ENCODE results near the gene TTC22.

The TTC22 gene

DNA sequence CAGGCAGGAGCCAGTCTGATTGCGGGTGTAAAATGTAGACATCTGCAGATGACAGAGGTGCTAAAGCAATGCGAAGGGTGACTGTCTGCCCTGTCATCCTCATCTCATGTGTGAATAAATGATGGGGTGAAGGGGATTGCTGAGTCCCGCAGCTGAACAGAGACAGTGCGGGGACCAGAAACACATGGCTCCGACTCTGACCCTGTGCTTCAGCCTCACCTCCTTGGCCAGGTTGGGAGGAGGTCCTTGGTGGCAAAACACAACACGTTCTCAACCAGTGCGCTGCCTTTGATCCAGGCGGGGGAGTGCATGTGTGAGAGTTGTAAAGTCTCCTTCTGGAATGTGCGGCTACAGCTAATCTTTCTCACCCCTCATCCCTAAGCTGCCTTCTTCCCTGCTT, 32.0 kb upstream of the TTC22 start:
- DNase-seq (ENCODE audit: low read depth) = no peak
- H3K4me3 ChIP-seq (ENCODE audit: low read depth, low read length) = no peak overlapping the region
- TF ChIP-seq, protein P1, sequence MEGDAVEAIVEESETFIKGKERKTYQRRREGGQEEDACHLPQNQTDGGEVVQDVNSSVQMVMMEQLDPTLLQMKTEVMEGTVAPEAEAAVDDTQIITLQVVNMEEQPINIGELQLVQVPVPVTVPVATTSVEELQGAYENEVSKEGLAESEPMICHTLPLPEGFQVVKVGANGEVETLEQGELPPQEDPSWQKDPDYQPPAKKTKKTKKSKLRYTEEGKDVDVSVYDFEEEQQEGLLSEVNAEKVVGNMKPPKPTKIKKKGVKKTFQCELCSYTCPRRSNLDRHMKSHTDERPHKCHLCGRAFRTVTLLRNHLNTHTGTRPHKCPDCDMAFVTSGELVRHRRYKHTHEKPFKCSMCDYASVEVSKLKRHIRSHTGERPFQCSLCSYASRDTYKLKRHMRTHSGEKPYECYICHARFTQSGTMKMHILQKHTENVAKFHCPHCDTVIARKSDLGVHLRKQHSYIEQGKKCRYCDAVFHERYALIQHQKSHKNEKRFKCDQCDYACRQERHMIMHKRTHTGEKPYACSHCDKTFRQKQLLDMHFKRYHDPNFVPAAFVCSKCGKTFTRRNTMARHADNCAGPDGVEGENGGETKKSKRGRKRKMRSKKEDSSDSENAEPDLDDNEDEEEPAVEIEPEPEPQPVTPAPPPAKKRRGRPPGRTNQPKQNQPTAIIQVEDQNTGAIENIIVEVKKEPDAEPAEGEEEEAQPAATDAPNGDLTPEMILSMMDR (IDR thresholded peaks at IDR 0.05; ENCODE audit: low read depth, low read length, missing control alignments) = no peak

DNA sequence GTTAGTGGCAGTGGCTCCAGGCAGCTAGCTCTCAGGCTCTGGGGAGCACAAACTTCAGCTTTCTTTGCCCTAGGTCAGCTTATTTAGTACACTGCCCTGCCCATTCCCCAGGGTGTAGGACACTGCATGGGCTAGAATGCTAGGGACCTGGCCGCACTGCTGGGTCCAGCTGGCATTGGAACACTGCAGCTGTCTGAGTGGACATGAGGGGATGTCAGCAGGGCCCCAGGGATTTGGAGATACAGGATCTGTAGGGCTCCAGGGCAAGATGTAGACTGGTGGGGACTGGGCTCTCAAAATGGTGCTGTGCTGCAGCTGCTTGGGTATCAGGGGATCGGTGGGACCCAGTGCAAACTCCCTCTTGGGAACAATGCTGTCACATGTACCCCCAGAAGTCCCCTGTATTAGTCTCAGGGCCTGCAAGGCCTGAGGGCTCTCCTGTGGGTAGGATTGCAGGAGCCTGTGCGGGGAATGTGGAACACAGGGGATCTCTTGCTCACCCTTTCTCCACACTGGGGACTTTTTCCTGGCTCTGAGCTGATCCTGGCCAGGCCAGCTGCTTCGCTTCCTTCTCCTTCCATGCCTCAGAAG, 25.2 kb upstream of the TTC22 start:
- no peak overlapping the region for H3K4me3 ChIP-seq (ENCODE audit: low read depth, low read length)
- no peak for DNase-seq (ENCODE audit: low read depth)
- TF ChIP-seq, protein P1 (IDR thresholded peaks at IDR 0.05; ENCODE audit: low read depth, low read length, missing control alignments) = no peak

DNA sequence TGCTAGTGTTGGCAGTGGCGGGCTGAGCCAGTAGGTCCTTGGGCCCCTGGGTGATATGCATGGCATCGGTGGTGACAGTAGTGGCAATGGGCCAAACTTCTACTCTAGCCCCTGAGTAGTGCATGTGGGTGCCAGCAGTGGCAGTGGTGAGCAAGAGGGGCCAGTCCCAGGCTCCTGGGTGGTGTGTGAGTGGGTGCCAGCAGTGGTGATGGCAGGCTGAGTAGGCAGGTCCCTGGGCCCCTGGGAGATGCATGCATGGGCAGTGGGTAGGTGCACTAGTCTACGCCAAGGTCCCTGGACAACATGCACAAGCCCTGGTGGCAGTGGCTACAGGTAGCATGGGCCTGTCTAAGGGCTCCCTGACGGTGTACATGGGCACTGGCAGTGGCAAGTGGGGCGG, 24.6 kb upstream of the TTC22 start:
- TF ChIP-seq, protein P1 (IDR thresholded peaks at IDR 0.05; ENCODE audit: low read depth, low read length, missing control alignments) = no peak

DNA sequence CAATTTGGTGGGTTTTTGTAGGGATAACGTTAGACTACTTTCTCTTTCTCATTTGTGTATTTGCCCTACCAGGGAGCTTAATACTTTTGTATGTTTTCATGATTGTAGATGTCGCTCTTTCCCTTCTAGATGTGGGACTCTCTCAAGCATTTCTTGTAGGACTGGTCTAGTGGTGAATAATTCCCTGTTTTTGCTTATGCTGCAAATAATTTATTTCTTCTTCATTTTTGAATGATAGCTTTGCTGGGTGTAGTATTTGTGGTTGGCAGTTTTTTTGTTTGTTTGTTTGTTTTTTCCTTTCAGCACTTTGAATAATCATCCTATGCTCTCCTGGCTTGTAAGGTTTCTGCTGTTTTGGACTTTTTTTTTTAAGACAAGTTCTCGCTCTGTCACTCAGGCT, 22.5 kb upstream of the TTC22 start:
- TF ChIP-seq, protein P1 (IDR thresholded peaks at IDR 0.05; ENCODE audit: low read depth, low read length, missing control alignments) = no peak
- DNase-seq (ENCODE audit: low read depth) = no peak
- H3K4me3 ChIP-seq (ENCODE audit: low read depth, low read length) = no peak overlapping the region

More for the DNA sequence above, 24.6 kb upstream of the TTC22 start:
- no peak for DNase-seq (ENCODE audit: low read depth)
- no peak overlapping the region for H3K4me3 ChIP-seq (ENCODE audit: low read depth, low read length)

DNA sequence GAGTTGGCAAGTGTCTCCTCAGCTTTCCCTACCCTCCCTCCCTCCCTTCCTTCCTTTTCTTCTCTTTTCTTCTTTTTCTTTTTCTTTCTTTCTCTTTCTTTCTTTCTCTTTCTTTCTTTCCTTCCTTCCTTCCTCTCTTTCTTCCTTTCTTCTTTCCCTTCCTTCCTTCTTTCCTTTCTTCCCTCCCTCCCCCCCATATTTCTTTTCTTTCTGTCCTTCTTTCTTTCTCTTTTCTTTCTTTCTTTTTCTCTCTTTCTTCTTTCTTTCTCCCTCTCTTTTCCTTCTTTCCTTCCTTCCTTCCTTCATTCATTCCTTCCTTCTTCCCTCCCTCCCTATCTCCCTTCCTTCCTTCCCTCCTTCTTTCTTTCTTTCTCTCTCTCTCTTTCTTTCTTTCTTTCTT, 18.6 kb upstream of the TTC22 start:
- TF ChIP-seq, protein P1 (IDR thresholded peaks at IDR 0.05; ENCODE audit: low read depth, low read length, missing control alignments) = no peak
- no peak for DNase-seq (ENCODE audit: low read depth)
- no peak overlapping the region for H3K4me3 ChIP-seq (ENCODE audit: low read depth, low read length)

DNA sequence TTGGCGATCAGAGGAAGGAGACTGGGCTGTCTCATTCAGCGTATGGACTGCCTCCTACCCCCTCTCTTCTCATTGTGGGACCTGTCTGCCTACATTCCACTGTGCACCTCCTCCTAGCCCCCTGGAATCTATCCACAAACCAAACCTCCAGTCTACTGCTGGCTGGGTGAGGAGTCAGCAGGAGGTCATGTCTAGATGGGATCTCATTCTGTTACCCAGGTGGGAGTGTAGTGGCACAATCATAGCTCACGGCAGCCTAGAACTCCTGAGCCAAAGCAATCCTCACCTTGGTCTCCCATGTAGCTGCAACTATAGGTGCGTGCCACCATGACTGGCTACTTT, 18.0 kb upstream of the TTC22 start:
- DNase-seq (ENCODE audit: low read depth) = no peak
- no peak overlapping the region for H3K4me3 ChIP-seq (ENCODE audit: low read depth, low read length)
- TF ChIP-seq, protein P1 (IDR thresholded peaks at IDR 0.05; ENCODE audit: low read depth, low read length, missing control alignments) = no peak

DNA sequence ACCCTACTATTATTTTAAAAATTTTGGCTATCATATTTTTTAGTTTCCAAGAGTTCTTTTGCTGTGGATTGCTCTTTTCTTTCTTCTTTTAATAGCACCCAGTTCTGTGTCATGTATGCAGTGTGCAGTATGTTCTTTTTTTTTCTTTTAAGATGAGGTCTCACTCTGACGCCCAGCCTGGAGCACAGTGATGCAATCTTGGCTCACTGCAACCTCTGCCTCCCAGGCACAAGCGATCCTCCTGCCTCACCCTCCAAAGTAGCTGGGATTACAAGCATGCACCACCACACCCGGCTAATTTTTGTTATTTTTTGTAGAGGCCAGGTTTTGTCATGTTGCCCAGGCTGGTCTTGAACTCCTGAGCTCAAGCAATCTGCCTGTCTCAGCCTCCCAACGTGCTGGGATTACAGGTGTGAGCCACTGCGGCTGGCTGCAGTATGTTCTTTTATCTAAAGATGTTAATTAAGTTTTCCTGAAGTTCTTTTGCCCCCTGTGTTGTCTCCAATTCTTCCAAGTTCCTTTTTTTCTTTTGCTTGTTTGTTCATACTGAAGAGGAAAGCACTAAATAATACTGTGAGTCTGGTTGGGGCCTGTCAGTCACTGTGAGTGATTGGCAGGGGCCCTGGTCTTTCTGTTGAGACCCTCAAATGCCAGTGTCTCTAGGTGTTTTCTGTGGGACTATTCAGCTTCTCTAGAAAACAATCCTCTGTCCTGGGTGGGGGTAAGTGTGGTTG, 17.5 kb upstream of the TTC22 start:
- TF ChIP-seq, protein P1 (IDR thresholded peaks at IDR 0.05; ENCODE audit: low read depth, low read length, missing control alignments) = no peak
- no peak for DNase-seq (ENCODE audit: low read depth)
- no peak overlapping the region for H3K4me3 ChIP-seq (ENCODE audit: low read depth, low read length)
